NB4 (cell line): ENCODE results near the gene SLC30A7.

ENCODE experiments used
- DNase-seq: peaks from one replicate; pipeline ENCODE4 v3.0.0; 2010; ENCODE audit warnings: low read depth
- H3K4me3 ChIP-seq: one replicate; pipeline ENCODE4 v1.5.1; 2011; ENCODE audit warnings: mild to moderate bottlenecking, low read depth, low read length, moderate library complexity
- MYC ChIP-seq: IDR thresholded peaks from 2 replicates; pipeline ENCODE4 v1.6.1; 2011; ENCODE audit warnings: low read depth, low read length
- POLR2A ChIP-seq: IDR thresholded peaks from 2 replicates; pipeline ENCODE4 v1.6.1; 2011; ENCODE audit warnings: mild to moderate bottlenecking; ENCODE audit not compliant: insufficient read length; ENCODE audit errors: extremely low read depth
- TF ChIP-seq, protein P1 (sequence below): IDR thresholded peaks from 2 replicates; pipeline ENCODE4 v1.6.1; 2011; ENCODE audit warnings: low read depth, low read length
- TF ChIP-seq, protein P2 (sequence below): IDR thresholded peaks from one replicate; pipeline ENCODE4 v1.5.1; 2012; ENCODE audit warnings: low read depth, low read length

The SLC30A7 gene

DNA sequence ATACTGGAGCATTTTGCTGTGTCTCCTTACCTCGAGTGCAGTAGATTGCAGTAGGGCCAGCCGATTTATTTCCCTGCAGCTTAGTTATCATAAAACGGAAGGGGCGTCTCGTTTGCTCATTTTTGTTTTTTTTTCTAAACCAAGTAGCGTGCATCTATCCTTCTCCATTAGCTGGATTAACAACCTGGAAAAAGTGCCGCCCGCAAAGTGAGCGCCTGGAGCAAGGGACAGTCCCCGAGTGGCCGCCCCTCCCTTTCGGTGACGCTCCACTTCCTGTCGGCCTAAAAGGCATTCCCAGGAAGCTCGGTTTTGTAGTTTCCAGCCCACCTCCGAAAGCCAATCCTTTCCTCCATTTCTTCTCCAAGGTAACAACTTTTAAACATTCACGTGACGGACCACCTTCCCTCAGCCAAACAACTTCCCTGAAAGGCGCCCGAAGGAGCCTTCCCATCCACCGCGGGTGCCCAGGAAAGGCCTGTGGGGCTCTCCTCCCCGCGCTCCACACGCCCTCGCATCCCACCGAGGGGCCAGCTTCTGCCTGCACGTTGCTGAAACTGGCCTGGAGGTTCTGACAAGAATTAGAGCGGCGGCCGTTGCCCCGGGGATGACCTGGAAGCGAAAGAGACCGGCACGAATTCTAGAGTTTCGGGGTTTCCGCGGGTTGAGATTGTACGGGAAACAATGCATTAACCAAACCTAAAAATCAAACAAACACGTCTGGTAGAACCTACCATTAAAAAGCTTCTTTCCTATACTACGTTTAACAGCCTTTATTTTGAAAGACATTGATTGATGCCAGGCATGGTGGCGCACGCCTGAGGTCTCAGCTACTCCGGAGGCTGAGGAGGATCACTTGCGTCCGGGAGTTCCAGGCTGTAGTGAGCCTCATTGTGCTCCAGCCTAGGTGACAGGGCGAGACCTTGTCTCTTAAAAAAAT is 1.0 kb upstream of the SLC30A7 start, which contains the start of gene EXTL2:
EXTL2 (minus strand) TSS at position 240 of the 937 bp plus-strand sequence. CDS start 6,085 bp downstream, outside the sequence.
- H3K4me3 ChIP-seq: peak within 1 kb of the TSS; percentile 96
- TF ChIP-seq POLR2A: peak; percentile 26
- TF ChIP-seq, protein P1, sequence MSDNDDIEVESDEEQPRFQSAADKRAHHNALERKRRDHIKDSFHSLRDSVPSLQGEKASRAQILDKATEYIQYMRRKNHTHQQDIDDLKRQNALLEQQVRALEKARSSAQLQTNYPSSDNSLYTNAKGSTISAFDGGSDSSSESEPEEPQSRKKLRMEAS: peak; percentile 57; the same call in 1 of the 2 replicates
- TF ChIP-seq, protein P2, sequence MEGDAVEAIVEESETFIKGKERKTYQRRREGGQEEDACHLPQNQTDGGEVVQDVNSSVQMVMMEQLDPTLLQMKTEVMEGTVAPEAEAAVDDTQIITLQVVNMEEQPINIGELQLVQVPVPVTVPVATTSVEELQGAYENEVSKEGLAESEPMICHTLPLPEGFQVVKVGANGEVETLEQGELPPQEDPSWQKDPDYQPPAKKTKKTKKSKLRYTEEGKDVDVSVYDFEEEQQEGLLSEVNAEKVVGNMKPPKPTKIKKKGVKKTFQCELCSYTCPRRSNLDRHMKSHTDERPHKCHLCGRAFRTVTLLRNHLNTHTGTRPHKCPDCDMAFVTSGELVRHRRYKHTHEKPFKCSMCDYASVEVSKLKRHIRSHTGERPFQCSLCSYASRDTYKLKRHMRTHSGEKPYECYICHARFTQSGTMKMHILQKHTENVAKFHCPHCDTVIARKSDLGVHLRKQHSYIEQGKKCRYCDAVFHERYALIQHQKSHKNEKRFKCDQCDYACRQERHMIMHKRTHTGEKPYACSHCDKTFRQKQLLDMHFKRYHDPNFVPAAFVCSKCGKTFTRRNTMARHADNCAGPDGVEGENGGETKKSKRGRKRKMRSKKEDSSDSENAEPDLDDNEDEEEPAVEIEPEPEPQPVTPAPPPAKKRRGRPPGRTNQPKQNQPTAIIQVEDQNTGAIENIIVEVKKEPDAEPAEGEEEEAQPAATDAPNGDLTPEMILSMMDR: no peak
- TF ChIP-seq MYC: no peak
- peak; percentile 80 for DNase-seq

DNA sequence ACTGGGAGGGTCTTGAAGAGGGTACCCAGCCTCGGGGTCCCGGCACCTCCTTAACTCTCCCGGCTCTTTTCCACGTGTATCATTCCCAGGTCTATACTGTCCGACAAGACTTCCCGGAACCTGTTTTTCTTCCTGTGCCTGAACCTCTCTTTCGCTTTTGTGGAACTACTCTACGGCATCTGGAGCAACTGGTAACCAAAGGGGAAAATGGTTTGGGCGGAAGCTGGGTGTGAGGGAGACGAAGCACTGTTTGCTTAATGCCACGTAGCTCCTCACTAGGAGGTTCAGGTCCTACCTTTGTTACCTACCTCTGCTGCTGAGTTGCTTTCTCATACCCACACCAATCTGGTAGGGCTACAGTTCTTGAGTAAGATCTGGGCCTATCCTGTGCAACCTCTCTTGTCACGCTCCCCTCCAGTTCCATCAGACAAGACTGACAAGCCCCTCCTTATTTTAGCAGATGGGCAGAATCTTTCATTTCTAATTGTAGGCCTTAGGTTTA is 642 bp downstream of the SLC30A7 start:
- no peak for TF ChIP-seq POLR2A
- TF ChIP-seq, protein P1: peak; percentile 41; the same call in 1 of the 2 replicates
- DNase-seq: peak; percentile 66
- peak overlapping the region; percentile 96 for H3K4me3 ChIP-seq

DNA sequence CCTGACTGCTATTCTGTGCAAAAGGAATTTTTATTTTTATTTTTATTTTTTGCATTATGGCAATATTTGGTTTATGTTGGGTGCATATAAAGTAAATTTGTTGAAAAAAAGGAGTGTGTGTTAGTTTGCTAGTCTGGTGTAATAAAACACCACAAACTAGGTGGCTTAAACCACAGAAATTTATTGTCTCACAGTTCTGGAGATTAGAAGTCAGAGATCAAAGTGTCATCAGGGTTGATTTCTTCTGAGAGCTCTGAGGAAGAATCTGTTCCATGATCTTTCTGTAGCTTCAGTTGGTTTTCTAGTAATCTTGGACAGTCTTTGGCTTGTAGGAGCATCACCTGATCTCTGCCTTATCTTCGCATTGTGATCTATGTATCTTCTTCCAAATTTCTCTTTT is 6.5 kb downstream of the SLC30A7 start:
- no peak for DNase-seq
- H3K4me3 ChIP-seq: no peak overlapping the region
- TF ChIP-seq POLR2A (no peak), MYC (no peak)
- TF ChIP-seq, protein P2: no peak
- TF ChIP-seq, protein P1: no peak

DNA sequence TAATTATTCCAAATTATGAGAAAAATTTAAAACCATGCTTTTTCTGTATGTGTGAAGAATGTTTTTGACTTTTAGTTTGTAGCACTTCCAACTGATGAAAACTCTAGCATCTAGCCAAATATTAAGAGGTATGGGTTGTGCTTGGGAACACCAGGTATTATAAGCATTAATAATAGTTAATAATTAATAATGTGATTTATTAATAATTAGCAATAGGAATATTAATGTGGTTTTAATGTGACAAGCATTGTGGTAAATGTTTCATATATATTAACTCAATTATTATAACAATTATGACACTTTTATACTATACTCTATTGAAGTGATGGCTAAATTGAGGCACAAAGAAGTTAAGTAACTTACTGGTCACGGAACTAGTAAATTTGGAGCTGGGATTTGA is 7.9 kb downstream of the SLC30A7 start:
- DNase-seq: no peak
- H3K4me3 ChIP-seq: no peak overlapping the region
- TF ChIP-seq, protein P1: no peak
- TF ChIP-seq, protein P2: no peak
- TF ChIP-seq MYC (no peak), POLR2A (no peak)

DNA sequence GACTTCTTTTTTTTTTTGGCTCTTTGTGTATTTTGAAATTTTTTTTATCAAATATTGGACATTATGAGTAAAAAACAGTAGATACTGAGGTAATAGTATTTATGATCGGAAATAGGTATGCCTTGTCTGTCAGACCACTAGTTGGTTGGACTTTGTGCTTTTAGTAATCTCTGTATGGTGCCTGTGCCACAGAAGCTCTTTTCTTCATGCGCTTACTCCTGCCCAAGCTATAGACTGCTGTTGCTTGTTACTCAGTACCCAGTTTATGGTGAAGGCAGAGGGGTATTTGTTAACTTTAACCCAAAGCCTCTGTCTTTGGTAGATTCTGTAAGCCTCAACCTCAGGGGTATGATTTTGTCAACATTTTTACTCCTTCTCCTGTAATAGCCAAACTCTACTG is 8.6 kb downstream of the SLC30A7 start:
- H3K4me3 ChIP-seq: no peak overlapping the region
- no peak for DNase-seq
- TF ChIP-seq MYC (no peak), POLR2A (no peak)
- TF ChIP-seq, protein P1: no peak
- TF ChIP-seq, protein P2: no peak

DNA sequence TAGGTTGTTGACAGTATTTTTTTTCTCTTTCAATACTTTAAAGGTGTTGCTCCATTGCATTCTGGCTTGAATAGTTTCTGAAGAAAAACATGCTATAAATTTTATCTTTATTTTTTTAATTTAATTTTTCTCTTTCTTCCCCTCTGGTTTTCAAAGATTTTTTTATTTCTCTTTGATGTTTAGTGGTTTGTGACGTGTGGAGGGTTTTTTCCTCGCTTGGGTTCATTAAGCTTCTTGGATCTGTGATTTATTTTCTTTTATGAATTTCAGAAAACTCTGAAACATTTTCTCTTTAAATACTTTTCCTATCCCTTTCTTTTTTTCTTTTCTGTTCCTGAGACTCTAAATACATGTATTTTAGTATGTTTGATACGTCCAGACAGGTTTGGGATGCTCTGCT is 9.3 kb downstream of the SLC30A7 start:
- H3K4me3 ChIP-seq: no peak overlapping the region
- TF ChIP-seq, protein P2: no peak
- TF ChIP-seq, protein P1: no peak
- no peak for TF ChIP-seq MYC
- no peak for TF ChIP-seq POLR2A
- no peak for DNase-seq
